Right renal cortex interstitium (tissue), 3 donors: ENCODE results near the gene FRYL. TPM values are rescaled to one million over a fixed set of nuclear protein-coding genes. Genes with fewer than 3 reads are reported as not detected.
A peak's percentile ranks its signal among the peaks of the same experiment; 100 is the strongest.

Source experiments
- DNase-seq, 3 donors: peaks; one replicate each; pipeline ENCODE4 v3.0.0-alpha.2; 2013; ENCODE audit warnings: low read depth in 3 of 3, low spot score in 2 of 3
- polyA plus RNA-seq, 3 donors: library from polyadenylated mRNA; unstranded; fragments of 120-200 nt; gene quantifications; one replicate each; pipeline ENCODE4 v1.2.1, GENCODE V29; 2013; ENCODE audit not compliant: insufficient read length in 3 of 3

Gene FRYL
- polyA plus RNA-seq, 3 donors: 43.2 to 52.5 (median 45.4) TPM

DNA sequence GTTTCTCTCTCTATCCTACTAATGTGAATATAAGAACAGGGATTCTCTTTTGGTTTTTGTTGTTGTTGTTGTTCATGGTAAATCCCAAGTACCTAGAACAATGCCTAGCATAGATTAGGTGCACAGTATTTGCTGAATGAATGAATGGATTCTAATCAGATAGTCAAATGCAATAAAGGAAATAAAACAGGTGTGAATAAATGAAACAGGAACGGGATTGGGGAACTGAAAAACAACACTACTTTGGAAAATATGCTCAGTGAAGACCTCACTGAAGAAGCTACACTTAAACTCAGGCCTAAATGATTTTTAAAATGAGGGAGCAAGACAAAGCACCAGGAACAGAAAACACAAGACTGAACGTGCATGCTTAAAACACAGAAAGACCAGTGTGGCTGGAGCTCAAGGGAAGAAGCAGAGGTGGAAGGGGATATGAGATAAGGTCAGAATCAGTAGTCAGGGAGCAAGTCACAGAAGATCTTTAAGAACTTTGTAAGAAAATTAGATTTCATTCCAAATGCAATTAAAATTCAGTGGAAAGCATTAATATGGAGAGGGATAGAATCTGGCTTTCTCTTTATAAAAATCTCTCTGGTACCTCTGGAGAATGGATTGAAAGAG is 145.3 kb downstream of the FRYL start:
- no peak for DNase-seq

DNA sequence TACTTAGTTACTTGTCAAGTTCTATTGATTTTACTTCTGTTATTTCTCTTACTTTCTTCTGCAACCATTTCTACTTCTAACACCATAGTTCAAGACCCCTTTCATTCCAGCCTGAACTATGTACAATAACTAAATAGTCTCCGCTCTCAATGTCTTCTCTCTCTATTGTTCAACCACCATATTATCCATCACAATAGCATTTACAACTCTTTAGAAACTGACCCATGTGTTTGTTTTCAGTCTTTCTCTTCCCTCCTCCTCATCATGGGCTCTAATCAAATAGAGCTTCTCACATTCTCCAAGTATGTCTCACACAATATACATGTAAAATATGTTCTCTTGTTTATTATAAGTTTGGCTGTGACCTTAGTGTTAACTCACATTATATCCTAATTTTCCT is 146.4 kb downstream of the FRYL start:
- no peak for DNase-seq

DNA sequence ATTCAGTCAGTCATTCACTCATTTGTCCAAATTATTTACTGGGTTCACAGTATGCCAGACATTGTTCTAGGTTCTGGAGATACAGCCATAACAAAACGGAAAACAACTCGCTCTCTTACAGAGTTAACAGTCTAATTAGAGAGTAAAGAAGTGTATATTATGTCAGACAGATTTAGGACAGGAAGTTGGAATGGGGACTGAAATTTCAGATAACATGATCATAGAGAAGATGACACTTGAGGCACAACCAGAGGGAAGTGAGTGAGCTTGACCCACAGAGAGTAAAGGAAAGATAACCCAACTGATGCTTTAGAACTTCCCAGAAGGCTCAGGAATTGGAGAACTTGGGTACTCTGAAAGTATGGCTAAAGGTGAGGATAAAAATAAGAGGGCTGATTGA is 150.6 kb downstream of the FRYL start:
- DNase-seq: no peak

DNA sequence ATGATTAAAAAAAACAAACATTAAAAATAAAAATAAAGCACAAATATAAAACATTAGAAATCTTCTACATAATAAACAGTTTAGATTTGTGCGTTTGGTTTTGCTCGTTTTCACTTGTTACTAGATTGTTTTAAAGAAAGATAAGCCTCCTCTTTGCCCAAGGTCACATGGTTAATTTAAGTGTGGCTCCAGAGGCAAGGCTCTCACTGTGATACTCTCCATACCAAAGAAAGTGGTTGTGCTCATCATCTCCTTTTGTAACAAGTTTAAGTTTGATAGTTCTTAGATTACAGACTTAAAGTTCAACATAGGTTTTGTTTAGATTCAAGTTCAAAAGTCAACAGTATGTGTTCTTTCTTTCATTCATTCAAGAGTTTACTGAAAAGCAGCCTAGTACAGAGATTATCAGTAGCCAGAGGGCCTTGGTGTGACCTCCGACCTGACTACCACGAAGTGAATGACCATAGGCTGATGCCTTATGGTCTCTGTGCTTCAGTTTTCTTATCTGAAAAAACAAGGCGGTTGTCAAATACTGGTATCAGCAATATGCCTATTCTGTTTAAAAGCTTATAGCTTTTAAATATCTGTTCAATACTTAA is 156.8 kb downstream of the FRYL start:
- no peak for DNase-seq

DNA sequence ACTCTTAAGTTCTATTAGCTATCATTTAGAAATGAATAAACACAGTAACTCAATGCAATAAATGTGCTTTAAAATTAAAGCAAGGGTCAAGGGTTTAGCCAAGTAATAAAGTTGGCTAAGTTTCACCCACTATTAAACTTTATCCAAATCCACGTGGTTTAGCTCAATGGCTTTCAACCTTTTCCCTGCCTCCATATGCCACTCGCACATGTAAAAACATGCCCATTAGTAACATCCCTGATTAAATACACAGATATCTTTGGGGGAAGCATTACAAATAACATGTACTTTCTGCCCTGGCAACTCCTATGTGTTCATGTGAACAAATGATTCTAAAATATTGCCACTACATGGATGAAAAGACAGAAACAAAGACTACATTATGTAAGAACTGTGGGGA is 159.2 kb downstream of the FRYL start:
- no peak for DNase-seq

DNA sequence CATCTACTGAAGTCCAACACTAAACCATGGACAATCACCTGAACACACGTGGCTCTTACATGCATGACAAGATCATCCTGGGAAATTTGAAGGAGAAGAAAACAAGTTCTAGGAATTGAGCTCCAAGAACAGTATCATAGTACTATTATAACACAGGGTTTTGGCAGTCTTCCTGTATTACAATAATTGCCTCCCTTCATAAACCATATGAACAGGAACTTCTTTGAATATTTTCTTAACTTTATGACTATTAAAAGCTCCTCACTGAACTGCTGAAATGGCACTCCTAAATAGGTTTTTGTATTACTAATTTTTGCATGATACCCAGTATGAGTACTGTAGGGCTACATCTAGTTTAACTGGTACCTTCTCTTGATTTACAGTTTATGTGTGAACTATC is 160.0 kb downstream of the FRYL start:
- no peak for DNase-seq

DNA sequence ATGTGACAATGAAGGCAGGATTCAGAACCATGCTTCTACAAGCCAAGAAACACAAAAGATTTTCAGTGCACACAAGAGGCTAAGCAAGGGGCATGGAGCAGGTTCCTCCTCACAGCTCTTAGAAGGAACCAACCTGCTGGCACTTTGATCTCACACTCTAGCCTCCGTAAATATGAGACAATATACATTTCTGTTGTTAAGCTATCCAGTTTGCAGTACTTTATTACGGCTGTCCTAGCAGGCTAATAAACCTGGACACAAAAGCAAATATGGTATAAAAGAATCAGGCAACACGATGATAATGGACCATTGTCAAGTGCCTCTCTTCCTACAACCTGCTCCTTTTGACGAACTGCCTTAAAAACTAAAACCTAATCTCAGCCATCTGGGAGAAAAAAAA is 175.6 kb downstream of the FRYL start:
- no peak for DNase-seq

DNA sequence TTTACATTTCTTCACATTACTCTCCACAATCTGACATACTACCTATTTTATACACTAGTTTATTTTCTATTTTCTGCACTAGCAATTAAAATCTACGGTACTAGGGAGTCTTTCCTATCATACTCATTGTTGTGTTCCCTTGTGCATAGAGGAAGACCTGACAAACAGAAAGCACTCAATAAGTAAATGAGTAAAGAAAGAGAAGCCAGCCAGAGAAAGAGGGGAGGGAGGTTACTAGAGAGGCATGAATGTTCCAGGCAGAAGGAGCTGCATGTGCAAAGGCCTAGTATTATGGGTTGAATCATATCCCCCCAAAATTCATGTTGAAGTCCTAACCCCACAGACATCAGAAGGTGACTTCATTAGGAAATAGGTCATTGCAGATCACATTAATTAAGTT is 176.0 kb downstream of the FRYL start:
- no peak for DNase-seq

DNA sequence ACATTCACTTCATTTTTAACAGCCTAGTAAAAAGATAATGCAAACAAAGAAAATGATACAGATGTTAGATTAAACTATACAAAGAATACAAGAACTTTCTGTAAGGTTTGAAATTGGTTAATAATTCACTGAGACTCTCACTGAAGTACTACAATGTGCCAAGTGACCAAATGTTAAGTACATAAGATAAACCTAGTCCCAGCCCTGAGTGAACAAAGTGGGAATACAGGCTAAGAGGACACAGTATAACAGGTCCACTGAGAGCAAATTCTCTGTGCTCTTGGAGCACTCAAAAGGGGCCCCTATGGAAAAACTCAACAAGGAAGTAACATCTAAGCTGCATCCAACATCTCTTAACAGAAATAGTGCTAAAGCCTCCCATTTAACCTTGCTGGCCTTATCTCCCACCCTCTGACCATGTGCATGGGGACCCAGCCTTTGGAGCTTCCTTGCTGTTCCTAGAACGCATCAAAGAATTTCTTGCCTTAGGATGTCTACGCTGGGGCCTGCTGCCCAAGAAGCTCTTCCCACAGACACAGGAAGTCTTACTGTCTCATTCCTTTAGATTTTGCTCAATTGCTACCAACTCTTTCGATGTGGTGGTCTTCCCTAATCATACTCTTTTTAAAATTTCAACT is 176.6 kb downstream of the FRYL start:
- no peak for DNase-seq

DNA sequence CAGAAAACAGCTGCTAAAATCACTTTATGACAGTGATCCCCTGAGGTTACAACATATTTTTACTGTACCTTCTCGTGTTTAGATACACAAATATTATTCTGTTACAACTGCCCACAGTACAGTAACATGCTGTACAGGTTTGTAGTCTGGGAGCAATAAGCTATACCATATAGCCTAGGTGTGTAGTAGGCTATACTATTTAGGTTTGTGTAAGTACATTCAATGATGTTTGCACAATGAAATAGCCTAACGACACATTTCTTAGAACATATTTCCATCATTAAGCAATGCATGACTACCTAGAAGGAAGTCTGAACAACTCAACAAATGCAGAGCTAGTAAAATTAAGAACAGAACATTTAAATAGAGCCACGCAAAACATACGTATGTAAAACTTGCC is 177.3 kb downstream of the FRYL start:
- DNase-seq: no peak

DNA sequence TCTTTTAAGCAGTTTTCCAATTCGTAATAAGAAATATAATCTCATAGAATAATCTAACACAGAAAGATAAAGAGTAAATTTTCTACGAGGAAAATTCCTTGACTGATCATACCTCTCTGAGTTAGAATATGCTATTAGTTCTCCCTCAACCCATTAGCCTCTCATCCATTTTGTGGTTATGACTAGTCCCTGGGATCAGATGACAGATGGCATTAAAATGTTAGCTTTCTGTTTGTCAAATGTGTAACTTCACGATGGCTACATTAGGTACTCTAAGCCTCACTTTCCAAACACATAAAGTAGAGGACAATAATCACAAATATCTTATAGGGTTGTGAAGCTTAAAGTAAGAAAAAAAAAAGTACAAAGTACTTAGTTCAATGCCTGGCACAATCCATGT is 177.9 kb downstream of the FRYL start:
- DNase-seq: no peak

DNA sequence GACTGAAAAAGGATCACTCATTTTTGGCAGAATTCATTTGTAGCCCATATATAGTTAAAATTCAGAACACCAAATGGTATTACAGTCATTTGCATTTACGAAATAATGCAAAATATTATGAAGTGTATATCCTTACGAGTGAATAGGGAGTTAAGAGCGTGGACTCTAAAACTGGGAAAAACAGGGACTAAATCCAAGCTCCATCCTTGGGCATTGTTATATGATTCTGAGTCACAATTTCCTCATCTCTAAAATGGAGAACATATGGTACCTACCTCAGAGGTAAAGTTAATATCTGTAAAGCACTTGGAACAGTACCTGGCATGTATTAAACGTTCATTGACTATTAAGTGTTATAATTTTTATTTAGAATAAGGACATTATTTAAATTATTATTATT is 183.7 kb downstream of the FRYL start:
- DNase-seq: no peak

DNA sequence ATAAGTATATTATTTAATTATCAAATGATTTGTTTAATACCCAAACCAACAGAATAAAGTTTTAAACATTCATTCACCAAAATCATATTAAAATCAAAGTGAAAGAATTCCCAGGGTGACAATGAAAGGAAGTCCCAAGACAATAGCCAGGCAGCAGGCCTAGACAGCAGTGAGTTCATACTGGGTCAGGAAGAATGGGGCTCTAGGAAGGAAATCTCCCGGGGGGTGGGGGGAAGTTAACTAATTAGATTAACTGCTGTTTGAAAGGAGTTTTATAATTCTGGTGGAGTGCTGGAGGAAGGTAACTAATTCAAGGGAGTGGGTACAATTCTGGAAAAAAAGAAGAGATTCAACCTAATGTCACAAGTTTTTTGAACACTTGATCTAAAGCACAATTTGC is 185.9 kb downstream of the FRYL start:
- no peak for DNase-seq

DNA sequence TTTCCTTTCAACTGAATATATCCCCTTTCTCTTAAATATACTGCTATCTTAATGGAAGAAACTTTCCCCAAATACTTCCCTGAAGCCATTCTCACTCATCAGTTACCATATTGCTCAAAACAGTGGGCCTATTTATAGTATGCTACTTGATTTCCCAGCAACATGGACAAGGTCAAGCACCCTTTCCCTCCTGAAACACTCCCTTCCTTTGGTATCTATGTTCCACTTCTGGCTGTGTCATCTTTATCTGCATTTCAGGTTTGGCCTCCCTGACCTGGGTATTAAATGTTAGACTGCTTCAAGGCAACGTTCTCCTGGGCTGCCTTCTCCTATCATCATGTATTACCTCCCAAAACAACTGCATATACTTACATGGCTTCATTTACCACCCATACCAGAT is 188.7 kb downstream of the FRYL start:
- no peak for DNase-seq

DNA sequence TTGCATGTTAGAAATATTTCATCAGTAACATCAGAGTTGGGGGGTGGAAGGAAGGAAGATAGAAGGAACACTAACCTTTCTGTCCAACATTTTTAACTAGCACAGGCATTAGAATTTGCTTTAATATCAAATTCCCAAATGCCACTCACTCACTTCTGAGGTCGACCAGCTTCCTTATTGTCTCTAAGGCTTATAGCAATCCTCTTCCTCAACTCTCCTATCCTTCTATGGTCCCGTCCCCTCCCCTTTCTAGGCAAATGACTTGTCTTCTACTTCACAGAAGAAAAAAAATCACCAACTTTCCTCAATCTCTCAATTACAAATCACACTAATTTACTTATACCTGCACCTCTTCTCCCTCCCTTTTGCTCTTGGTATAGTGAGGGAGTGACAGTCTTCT is 189.2 kb downstream of the FRYL start:
- no peak for DNase-seq

DNA sequence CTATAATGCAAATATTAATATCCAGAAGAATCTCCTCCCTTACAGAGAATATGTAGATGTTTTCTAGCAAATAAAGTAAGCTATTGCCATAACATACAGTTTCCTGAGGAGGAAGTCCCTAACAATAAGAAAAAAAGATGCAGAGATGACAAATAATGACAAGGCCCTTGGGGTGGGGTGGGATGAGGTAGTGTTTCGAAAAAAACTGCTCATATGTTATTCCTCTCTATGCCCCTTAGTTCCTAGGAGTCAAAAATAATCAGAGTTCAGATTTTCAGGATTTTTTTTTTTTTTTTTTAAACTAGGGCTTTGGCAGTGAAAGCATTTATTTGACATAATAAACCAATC is 191.0 kb downstream of the FRYL start:
- DNase-seq: no peak

DNA sequence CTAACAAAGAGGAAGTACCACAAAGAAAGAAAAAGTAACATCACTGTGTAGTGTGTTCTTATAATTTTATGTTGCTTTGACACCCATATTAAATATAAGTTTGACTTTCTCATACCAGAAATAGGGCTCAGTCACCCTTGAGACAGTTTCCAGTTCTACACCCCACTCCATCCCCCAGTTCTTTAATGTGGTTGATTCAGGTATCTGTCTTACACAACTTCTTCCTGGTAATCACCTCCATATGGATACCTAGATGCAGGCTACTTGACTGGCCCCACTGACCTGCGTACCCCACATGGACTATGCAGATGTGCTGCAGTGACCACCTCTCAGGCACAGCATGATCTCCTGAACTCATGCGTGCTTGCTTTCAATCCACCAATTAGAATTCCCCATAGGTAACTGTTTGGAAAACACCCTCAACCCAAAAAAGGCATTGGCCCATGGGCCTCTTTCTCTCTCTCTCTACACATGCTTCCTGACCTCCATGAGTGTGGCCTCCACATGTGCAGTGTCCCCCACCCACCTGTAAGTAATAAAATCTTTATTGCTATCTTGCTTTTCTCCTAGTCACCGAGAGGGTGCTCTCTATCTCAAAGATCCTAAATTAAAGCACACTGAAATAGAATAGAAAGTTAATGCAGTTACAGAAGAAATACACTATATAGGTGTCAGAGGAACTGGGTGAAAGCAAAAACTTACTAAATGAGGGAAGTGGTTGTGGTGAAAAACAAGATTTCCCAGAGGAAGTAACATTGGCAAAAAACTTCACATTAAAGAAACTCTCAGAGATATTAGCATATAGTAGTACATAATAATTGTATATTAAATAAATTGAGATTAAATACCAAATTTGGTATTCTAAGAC is 191.6 kb downstream of the FRYL start:
- DNase-seq: no peak

DNA sequence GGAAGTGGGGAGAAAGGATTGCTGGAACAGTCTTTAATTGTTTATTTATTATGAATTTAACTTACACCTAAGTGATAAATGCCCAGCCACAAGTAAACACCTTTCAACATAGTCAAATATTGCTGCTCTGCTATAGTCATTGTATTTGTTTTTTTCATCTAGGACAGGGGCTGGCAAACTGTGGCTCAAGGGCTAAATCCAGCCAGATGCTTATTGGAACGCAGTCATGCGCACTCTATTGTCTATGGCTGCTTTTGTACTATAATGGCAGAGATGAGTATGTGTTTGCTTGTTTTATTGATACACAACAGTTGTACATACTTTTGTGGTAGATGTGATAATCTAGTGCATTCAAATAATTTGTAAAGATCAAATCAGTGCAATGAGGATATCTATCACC is 194.7 kb downstream of the FRYL start:
- no peak for DNase-seq

DNA sequence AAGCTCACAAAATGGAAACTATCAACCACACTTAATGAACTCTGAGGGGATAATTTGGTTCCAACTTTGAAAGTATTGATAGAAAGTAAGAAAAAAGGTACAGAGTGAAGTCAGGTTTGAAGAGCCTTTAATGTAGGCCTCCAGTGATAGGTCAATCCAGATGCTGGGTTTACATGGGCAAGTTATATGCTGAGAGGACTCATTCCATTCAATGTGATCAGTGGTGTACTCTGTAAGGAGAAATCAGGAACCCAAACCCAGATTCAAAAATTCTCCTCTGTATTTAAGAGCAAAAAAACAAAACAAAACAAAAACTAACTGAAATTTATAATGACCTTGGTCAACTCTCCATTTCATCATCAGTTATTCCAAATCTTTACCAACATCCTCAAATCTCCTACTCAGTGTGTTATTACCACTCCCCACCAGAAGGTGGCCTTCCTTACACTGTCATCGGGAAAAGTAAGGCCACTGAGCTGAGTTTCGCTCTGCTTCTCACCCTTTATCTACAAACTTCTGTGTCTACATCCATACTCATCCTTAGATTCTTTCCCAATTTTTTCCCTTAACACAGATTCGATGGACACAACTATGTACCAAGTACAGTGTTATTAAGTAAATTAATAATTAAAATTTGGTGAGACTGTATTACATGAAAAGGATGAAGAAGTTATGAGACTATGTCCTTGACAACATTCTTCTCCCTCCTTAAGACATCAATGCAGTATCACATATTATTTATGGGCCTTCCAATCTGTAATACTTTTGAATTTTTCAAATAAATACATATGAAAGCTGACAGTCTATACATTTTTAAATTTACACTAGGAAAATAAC is 201.7 kb downstream of the FRYL start:
- peak; percentile 44 to 54 (median 52) for DNase-seq

DNA sequence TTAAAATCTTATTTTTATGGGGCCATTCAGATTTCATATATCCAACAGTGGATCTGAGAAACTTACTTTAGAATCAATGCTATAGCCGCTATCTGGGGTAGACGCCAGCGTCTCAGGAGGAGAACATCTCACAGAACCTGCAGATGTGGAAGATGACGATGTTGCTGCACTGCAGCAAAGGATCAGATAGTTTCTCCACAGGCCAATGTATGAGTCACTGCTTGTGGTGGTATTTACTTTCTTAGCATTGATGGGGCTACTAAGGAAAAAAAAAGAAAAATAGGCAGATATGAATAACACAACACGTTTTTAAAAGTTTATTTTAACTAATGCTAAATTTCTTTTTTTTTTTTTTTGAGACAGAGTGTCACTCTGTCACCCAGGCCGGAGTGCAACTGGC is 204.1 kb downstream of the FRYL start:
- no peak for DNase-seq

DNA sequence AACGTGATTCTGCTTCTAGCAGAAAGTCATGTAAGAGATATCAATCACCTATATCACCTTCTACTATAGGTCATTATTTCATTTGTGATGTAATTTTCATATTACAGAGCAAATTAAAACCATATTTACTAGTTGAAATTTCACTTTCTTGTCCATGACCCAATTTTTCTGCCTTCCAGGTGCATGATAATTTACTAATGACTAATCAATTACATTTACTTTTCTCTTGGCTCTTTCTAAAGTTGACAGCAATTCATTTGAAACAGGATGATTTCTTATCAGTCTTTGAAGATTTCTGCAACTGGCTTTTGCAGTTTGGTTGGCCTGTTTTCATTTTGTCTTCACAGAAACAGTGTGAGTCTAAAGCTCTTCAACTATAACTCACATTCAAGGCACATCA is 208.6 kb downstream of the FRYL start:
- no peak for DNase-seq
